ENCODE data around the gene FHIT.

The FHIT gene

DNA sequence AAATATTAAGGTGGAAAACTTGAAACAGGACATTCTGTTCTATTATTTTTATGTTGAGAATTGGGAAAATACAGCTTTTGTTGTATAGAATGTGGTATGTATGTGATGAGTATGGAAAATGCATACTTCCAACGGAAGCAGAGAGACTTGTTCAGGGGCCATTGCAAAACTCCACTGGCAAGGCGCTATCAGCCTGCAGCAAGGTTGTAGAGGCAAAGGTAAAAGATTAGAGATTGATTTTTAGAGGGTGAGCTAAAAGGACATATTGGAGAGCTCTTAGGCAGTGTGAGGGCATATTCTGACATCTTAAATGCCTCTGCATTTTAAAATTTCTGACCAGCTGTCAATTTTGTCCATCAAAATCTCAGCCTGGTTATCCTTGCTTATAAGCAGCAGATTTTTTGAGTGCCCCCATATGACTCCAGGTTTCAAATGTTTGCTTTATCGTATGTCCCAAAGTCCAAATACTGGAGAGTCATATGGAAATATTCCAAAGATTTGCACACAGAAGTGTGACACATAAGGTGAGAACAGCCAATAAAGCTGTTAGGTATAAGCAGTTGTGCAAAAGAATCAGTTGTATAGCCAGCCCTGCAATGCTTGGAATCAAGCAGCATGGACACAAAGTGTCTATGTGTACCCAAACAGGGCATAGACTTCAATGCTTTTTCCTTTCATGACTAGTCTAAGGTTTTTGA, 829.4 kb downstream of the FHIT start:
- H3K4me2 ChIP-seq (ENCODE audit: low read length) = no peak overlapping the region
- H3K4me3 ChIP-seq (ENCODE audit: low read length) = no peak overlapping the region
- H3K9me2 ChIP-seq (replicated peaks; ENCODE audit: control insufficient read depth, low read length) = no peaks in the 10 kb centered on the region
- no peaks in the 10 kb centered on the region for H4K20me1 ChIP-seq (ENCODE audit: control insufficient read depth, insufficient read depth, low read depth, low read length)
- no peaks in the 10 kb centered on the region for H3K79me2 ChIP-seq (ENCODE audit: control insufficient read depth, low read length)
- H3K27ac ChIP-seq (ENCODE audit: low read depth, low read length) = no peak overlapping the region
- no peak for TF ChIP-seq EZH2phosphoT487 (IDR thresholded peaks at IDR 0.05; ENCODE audit: borderline replicate concordance, low read length)
- TF ChIP-seq, protein P1, sequence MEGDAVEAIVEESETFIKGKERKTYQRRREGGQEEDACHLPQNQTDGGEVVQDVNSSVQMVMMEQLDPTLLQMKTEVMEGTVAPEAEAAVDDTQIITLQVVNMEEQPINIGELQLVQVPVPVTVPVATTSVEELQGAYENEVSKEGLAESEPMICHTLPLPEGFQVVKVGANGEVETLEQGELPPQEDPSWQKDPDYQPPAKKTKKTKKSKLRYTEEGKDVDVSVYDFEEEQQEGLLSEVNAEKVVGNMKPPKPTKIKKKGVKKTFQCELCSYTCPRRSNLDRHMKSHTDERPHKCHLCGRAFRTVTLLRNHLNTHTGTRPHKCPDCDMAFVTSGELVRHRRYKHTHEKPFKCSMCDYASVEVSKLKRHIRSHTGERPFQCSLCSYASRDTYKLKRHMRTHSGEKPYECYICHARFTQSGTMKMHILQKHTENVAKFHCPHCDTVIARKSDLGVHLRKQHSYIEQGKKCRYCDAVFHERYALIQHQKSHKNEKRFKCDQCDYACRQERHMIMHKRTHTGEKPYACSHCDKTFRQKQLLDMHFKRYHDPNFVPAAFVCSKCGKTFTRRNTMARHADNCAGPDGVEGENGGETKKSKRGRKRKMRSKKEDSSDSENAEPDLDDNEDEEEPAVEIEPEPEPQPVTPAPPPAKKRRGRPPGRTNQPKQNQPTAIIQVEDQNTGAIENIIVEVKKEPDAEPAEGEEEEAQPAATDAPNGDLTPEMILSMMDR (IDR thresholded peaks at IDR 0.05; ENCODE audit: low read depth, low read length, poor library complexity, severe bottlenecking) = no peak
- no peaks in the 10 kb centered on the region for H3K27me3 ChIP-seq (ENCODE audit: control insufficient read depth, low read length)
- H3K9me3 ChIP-seq (ENCODE audit: control insufficient read depth, insufficient read depth, low read length) = no peaks in the 10 kb centered on the region
- H3K36me3 ChIP-seq (ENCODE audit: control insufficient read depth, low read length) = no peaks in the 10 kb centered on the region
- H3F3A ChIP-seq (ENCODE audit: control insufficient read depth, insufficient read depth) = no peaks in the 10 kb centered on the region
- peaks cover 34% of the 10 kb centered on the region for H3K4me1 ChIP-seq (ENCODE audit: control insufficient read depth, low read length)

DNA sequence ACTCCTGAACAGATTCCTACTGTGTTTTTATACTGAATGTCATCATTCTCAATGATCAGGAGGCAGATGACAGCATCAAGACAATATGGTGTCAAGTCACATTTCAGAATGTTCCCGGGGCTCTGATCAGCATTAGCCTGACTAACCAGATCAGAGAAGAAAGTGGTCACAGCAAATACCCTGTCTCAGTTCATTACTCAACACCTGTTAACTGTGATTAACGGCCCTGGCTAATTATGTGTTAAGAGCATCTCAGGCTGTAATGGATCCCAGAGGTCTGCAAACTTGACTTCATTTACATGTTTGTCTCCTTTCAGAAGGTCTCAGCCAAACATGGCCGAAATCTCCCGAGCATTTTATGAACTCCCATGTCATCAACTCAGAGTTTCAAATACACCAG, 833.7 kb downstream of the FHIT start:
- Histone ChIP-seq H3K4me1 (ENCODE audit: control insufficient read depth, low read length) (peaks cover 34% of the 10 kb centered on the region), H3K36me3 (ENCODE audit: control insufficient read depth, low read length) (no peaks in the 10 kb centered on the region), H3K27ac (ENCODE audit: low read depth, low read length) (no peak overlapping the region), H3K4me3 (ENCODE audit: low read length) (0 out of 2 replicates have a peak overlapping the region, but pooled peaks have one; percentile 16), H3F3A (ENCODE audit: control insufficient read depth, insufficient read depth) (no peaks in the 10 kb centered on the region), H3K9me3 (ENCODE audit: control insufficient read depth, insufficient read depth, low read length) (no peaks in the 10 kb centered on the region), H3K4me2 (ENCODE audit: low read length) (peak overlapping the region; percentile 34), H3K79me2 (ENCODE audit: control insufficient read depth, low read length) (no peaks in the 10 kb centered on the region), H3K9me2 (replicated peaks; ENCODE audit: control insufficient read depth, low read length) (no peaks in the 10 kb centered on the region), H4K20me1 (ENCODE audit: control insufficient read depth, insufficient read depth, low read depth, low read length) (no peaks in the 10 kb centered on the region), H3K27me3 (ENCODE audit: control insufficient read depth, low read length) (no peaks in the 10 kb centered on the region)
- no peak for TF ChIP-seq EZH2phosphoT487 (IDR thresholded peaks at IDR 0.05; ENCODE audit: borderline replicate concordance, low read length)
- TF ChIP-seq, protein P1 (IDR thresholded peaks at IDR 0.05; ENCODE audit: low read depth, low read length, poor library complexity, severe bottlenecking) = no peak

DNA sequence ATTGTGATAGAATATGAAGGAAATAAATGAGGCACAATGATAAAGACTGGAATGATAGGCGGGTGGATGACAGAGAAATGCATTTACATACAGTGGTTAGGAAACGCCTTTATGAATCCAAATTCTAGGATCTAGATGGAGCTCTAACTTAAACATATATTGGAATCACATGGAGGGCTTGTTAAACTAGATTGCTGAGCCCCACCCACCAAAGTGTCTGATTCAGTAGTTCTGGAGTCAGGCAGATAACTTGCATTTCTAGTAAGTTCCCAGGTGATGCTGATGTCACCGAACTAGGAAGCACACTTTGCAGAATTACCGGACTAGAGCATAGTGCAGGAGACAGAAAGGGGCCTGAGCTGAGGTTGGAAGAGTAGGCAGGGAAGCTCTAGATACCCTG, 837.2 kb downstream of the FHIT start:
- Histone ChIP-seq H3K79me2 (ENCODE audit: control insufficient read depth, low read length) (no peaks in the 10 kb centered on the region), H3K36me3 (ENCODE audit: control insufficient read depth, low read length) (no peaks in the 10 kb centered on the region), H3K9me3 (ENCODE audit: control insufficient read depth, insufficient read depth, low read length) (no peaks in the 10 kb centered on the region), H3K27me3 (ENCODE audit: control insufficient read depth, low read length) (no peaks in the 10 kb centered on the region), H3K27ac (ENCODE audit: low read depth, low read length) (no peak overlapping the region), H3K4me2 (ENCODE audit: low read length) (no peak overlapping the region), H3K4me3 (ENCODE audit: low read length) (no peak overlapping the region), H3K4me1 (ENCODE audit: control insufficient read depth, low read length) (peaks cover 17% of the 10 kb centered on the region), H3K9me2 (replicated peaks; ENCODE audit: control insufficient read depth, low read length) (no peaks in the 10 kb centered on the region), H3F3A (ENCODE audit: control insufficient read depth, insufficient read depth) (no peaks in the 10 kb centered on the region), H4K20me1 (ENCODE audit: control insufficient read depth, insufficient read depth, low read depth, low read length) (no peaks in the 10 kb centered on the region)
- TF ChIP-seq, protein P1 (IDR thresholded peaks at IDR 0.05; ENCODE audit: low read depth, low read length, poor library complexity, severe bottlenecking) = no peak
- no peak for TF ChIP-seq EZH2phosphoT487 (IDR thresholded peaks at IDR 0.05; ENCODE audit: borderline replicate concordance, low read length)
